ENCODE results near the gene CCDC178. TPM values are rescaled to one million over a fixed set of nuclear protein-coding genes. Genes with fewer than 3 reads are reported as not detected.

Gene CCDC178
- total and polyA plus RNA-seq, 4 donors, result 1.2 to 3.4 (median 1.8) TPM

DNA sequence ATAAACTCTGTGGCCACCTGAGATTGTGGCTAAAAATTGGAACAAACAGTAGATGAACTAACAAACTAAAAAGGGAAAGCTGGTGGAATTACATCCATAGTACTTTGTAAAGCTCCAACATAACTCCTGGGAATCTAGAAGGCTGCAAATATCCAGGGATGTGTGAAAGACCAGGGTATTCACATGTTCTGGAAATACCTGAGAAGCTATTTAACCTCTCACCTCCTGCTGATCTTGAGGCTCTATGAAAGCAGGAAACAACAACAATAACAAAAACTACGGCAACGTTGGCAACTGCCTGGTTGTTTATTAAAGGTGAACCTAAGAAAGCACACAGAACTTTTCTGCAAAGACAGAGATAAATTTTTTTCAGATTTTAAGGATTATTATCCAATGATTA, 171.3 kb downstream of the CCDC178 start:
- no peak overlapping the region for H3K27ac ChIP-seq (ENCODE audit: low read depth, low read length)
- WGBS (ENCODE audit: insufficient coverage), result no CpG with 5 or more reads among the region's 2 CpGs
- DNase-seq (ENCODE audit: low read depth in 4 of 6, low spot score in 6 of 6), result no peak
- no peaks in the 10 kb centered on the region for H3K27me3 ChIP-seq (ENCODE audit: control insufficient read depth, insufficient read depth, low read length)
- H3K9me3 ChIP-seq (ENCODE audit: control insufficient read depth, insufficient read depth, low read length), result no peaks in the 10 kb centered on the region
- H3K36me3 ChIP-seq (ENCODE audit: control insufficient read depth, insufficient read depth, low read length), result no peaks in the 10 kb centered on the region
- H3K4me3 ChIP-seq (ENCODE audit: low read depth, low read length), result no peak overlapping the region
- H3K4me1 ChIP-seq (ENCODE audit: control insufficient read depth, insufficient read depth, low read length), result no peaks in the 10 kb centered on the region

DNA sequence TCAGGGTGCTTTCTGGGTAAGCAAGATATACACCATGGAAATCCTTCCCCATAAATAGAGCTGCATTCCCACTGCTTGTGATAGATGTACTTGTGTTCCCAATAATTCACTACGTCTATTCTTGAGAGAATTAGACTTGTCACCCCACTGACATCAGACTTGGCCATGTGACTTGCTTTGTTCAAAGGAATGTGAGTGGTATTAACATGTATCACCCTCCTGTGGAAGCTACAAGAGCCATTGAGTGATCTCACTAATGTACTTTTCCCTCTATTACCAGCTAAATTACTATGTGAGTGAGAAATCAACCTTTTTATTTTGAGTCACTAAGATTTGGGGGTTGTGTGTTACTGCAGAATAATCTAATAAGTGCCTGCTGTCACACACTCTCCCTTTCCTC, 176.0 kb downstream of the CCDC178 start:
- Histone ChIP-seq H3K27ac (ENCODE audit: low read depth, low read length) (no peak overlapping the region), H3K4me1 (ENCODE audit: control insufficient read depth, insufficient read depth, low read length) (no peaks in the 10 kb centered on the region), H3K36me3 (ENCODE audit: control insufficient read depth, insufficient read depth, low read length) (no peaks in the 10 kb centered on the region), H3K4me3 (ENCODE audit: low read depth, low read length) (no peak overlapping the region), H3K9me3 (ENCODE audit: control insufficient read depth, insufficient read depth, low read length) (no peaks in the 10 kb centered on the region), H3K27me3 (ENCODE audit: control insufficient read depth, insufficient read depth, low read length) (no peaks in the 10 kb centered on the region)
- no CpG with 5 or more reads among the region's 1 CpG for WGBS (ENCODE audit: insufficient coverage)
- peak in 1 of 6 donors; percentile 43 for DNase-seq (ENCODE audit: low read depth in 4 of 6, low spot score in 6 of 6)

DNA sequence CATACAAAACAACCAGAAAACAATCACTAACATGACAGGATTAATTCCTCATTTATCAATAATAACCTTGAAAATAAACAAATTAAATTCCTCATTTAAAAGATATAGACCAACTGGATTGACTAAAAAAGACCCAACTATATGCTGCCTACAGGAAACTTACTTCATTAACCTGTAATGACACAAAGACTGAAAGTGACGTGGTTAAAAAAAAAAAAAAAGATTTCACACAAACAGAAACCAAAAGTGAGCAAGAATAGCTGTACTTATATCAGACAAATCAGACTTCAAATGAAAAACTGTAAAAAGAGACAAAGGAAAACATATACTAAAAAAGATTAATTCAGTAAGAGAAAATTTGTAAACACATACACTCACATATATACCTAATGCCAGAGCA, 201.2 kb downstream of the CCDC178 start:
- H3K27ac ChIP-seq (ENCODE audit: low read depth, low read length), result no peak overlapping the region
- H3K9me3 ChIP-seq (ENCODE audit: control insufficient read depth, insufficient read depth, low read length), result peaks cover 2% of the 10 kb centered on the region
- no peaks in the 10 kb centered on the region for H3K4me1 ChIP-seq (ENCODE audit: control insufficient read depth, insufficient read depth, low read length)
- no peaks in the 10 kb centered on the region for H3K27me3 ChIP-seq (ENCODE audit: control insufficient read depth, insufficient read depth, low read length)
- no CpG with 5 or more reads among the region's 1 CpG for WGBS (ENCODE audit: insufficient coverage)
- H3K4me3 ChIP-seq (ENCODE audit: low read depth, low read length), result no peak overlapping the region
- no peaks in the 10 kb centered on the region for H3K36me3 ChIP-seq (ENCODE audit: control insufficient read depth, insufficient read depth, low read length)
- no peak for DNase-seq (ENCODE audit: low read depth in 4 of 6, low spot score in 6 of 6)

- Histone ChIP-seq H3K27ac (ENCODE audit: low read depth, low read length) (no peak overlapping the region), H3K9me3 (ENCODE audit: control insufficient read depth, insufficient read depth, low read length) (no peaks in the 10 kb centered on the region), H3K36me3 (ENCODE audit: control insufficient read depth, insufficient read depth, low read length) (no peaks in the 10 kb centered on the region), H3K4me1 (ENCODE audit: control insufficient read depth, insufficient read depth, low read length) (no peaks in the 10 kb centered on the region), H3K27me3 (ENCODE audit: control insufficient read depth, insufficient read depth, low read length) (no peaks in the 10 kb centered on the region), H3K4me3 (ENCODE audit: low read depth, low read length) (no peak overlapping the region)
- DNase-seq (ENCODE audit: low read depth in 4 of 6, low spot score in 6 of 6), result no peak
Observed at GRCh38 chr18:33232318-33232626, 208.2 kb downstream of the CCDC178 start.

DNA sequence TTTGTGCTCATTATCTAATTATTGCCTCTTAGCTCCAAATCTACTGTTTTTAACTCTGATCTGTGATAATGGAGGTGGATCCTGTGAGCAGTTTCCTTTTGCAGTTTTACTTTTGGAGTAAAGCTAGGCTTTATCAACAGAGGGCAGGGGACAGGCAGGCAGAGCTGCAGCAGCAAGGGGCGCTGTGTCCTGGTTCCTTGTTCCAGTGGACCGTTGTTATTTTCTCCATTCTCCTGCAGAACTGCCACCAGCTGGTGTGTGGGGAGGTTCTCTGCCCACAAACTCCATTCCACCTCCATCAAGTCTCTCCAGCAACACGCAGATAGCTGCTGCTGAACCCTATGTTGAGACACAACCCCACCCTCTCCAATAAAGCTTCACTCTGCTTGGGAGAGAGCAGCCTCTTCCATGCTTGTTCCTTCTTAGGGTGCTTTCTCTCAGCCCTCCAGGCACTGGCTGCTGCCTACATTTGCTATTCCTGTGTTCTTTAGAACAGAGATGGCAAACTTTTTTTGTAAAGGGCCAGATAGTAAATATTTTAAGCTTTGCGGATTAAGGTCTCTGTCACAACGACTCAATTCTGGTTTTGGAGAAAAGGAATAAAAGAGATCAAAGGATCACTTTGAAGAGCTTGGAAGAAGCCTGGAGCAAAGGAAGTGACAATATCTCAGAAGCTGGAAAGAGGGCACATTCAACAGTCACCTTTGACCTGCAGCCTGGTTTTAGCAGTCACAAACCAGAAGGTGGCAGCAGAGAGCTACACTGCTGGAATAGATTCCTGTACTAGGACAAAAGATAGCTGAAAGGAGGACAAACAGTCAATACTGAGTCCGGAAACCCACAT, 208.8 kb downstream of the CCDC178 start:
- H3K27ac ChIP-seq (ENCODE audit: low read depth, low read length), result no peak overlapping the region
- peak; percentile 54 to 95 (median 81) for DNase-seq (ENCODE audit: low read depth in 4 of 6, low spot score in 6 of 6)

DNA sequence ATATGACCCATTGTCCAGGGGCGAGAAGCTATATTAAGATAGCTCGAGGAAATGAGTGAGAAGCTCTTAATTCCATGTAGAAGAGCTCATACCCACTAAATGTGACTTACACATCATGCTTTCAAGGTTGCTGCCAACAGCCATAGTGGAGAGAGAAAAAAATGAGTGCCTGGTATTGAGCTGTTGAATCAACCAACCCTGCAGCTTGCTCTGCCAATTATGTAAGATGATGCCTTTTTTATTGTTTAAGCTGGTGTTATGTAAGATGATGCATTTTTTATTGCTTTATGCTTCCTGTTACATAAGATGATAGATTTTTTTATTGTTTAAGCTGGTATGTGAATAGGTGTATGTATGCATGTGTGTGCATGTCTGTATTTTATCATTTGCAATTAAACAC, 228.2 kb downstream of the CCDC178 start:
- H3K4me3 ChIP-seq (ENCODE audit: low read depth, low read length), result no peak overlapping the region
- H3K4me1 ChIP-seq (ENCODE audit: control insufficient read depth, insufficient read depth, low read length), result no peaks in the 10 kb centered on the region
- H3K27ac ChIP-seq (ENCODE audit: low read depth, low read length), result no peak overlapping the region
- DNase-seq (ENCODE audit: low read depth in 4 of 6, low spot score in 6 of 6), result no peak
- H3K36me3 ChIP-seq (ENCODE audit: control insufficient read depth, insufficient read depth, low read length), result no peaks in the 10 kb centered on the region
- no peaks in the 10 kb centered on the region for H3K9me3 ChIP-seq (ENCODE audit: control insufficient read depth, insufficient read depth, low read length)
- WGBS (ENCODE audit: insufficient coverage), result no CpG with 5 or more reads among the region's 2 CpGs
- H3K27me3 ChIP-seq (ENCODE audit: control insufficient read depth, insufficient read depth, low read length), result no peaks in the 10 kb centered on the region

More for the DNA sequence above, 208.8 kb downstream of the CCDC178 start:
- Histone ChIP-seq H3K36me3 (ENCODE audit: control insufficient read depth, insufficient read depth, low read length) (no peaks in the 10 kb centered on the region), H3K4me1 (ENCODE audit: control insufficient read depth, insufficient read depth, low read length) (no peaks in the 10 kb centered on the region), H3K27me3 (ENCODE audit: control insufficient read depth, insufficient read depth, low read length) (no peaks in the 10 kb centered on the region), H3K4me3 (ENCODE audit: low read depth, low read length) (no peak overlapping the region), H3K9me3 (ENCODE audit: control insufficient read depth, insufficient read depth, low read length) (no peaks in the 10 kb centered on the region)
- WGBS (ENCODE audit: insufficient coverage), result 39% methylated on average over 2 of the region's 6 CpGs

DNA sequence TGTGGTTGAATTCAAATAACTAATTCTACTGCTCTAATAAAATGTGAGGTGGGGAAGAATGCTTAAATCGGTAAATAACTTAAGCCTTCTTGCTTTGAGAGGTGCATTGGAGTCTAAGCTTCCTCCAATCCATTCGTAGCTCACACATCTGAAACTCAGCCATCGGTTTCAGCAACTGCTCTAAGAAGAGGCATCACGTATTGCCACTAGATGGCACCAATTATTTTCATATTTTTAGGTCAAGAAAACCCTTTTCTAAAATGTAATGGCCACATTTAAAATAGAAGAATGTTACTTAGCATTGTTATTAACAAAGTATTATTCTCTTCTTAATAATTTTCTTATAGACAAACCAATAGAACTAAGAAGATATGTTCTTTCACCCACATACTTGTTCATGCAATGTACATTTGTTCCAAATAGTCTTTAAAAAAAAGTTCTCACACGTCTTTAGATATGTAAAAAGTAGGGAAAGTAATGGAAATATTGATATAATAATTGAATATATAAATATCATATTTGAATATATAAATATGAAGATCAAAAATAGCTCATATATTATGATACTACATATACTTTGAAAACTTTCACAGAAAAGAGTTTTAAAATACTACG, 229.8 kb downstream of the CCDC178 start:
- DNase-seq (ENCODE audit: low read depth in 4 of 6, low spot score in 6 of 6), result peak in 4 of 6 donors; percentile 12 to 92 (median 66)
- Histone ChIP-seq H3K27me3 (ENCODE audit: control insufficient read depth, insufficient read depth, low read length) (no peaks in the 10 kb centered on the region), H3K4me1 (ENCODE audit: control insufficient read depth, insufficient read depth, low read length) (no peaks in the 10 kb centered on the region), H3K36me3 (ENCODE audit: control insufficient read depth, insufficient read depth, low read length) (no peaks in the 10 kb centered on the region), H3K4me3 (ENCODE audit: low read depth, low read length) (no peak overlapping the region), H3K9me3 (ENCODE audit: control insufficient read depth, insufficient read depth, low read length) (no peaks in the 10 kb centered on the region), H3K27ac (ENCODE audit: low read depth, low read length) (no peak overlapping the region)
- WGBS (ENCODE audit: insufficient coverage), result no CpG with 5 or more reads among the region's 6 CpGs

DNA sequence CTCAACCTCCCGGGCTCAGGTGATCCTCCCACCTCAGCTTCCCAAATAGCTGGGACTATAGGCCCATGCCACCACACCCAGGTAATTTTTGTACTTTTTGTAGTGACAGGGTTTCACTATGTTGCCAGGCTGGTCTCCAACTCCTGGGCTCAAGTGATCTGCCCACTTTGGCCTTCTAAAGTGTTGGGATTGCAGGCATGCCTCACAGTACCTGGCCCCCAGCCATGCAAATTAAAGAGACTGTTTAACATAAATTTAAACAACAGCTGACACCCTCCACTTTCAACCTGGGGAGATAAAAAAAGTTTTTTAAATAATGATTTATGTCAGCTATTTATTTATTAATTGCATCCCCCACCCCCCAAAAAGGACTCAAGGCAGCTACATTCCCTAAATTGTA, 234.7 kb downstream of the CCDC178 start:
- WGBS (ENCODE audit: insufficient coverage), result no CpG with 5 or more reads among the region's 1 CpG
- H3K27ac ChIP-seq (ENCODE audit: low read depth, low read length), result no peak overlapping the region
- no peaks in the 10 kb centered on the region for H3K27me3 ChIP-seq (ENCODE audit: control insufficient read depth, insufficient read depth, low read length)
- DNase-seq (ENCODE audit: low read depth in 4 of 6, low spot score in 6 of 6), result no peak
- no peak overlapping the region for H3K4me3 ChIP-seq (ENCODE audit: low read depth, low read length)
- H3K36me3 ChIP-seq (ENCODE audit: control insufficient read depth, insufficient read depth, low read length), result no peaks in the 10 kb centered on the region
- no peaks in the 10 kb centered on the region for H3K9me3 ChIP-seq (ENCODE audit: control insufficient read depth, insufficient read depth, low read length)
- H3K4me1 ChIP-seq (ENCODE audit: control insufficient read depth, insufficient read depth, low read length), result no peaks in the 10 kb centered on the region

- 14% methylated on average over 4 of the region's 8 CpGs for WGBS (ENCODE audit: insufficient coverage)
- H3K36me3 ChIP-seq (ENCODE audit: control insufficient read depth, insufficient read depth, low read length), result no peaks in the 10 kb centered on the region
- H3K27me3 ChIP-seq (ENCODE audit: control insufficient read depth, insufficient read depth, low read length), result no peaks in the 10 kb centered on the region
- H3K27ac ChIP-seq (ENCODE audit: low read depth, low read length), result no peak overlapping the region
- no peaks in the 10 kb centered on the region for H3K4me1 ChIP-seq (ENCODE audit: control insufficient read depth, insufficient read depth, low read length)
- DNase-seq (ENCODE audit: low read depth in 4 of 6, low spot score in 6 of 6), result peak; percentile 26 to 87 (median 44)
- H3K4me3 ChIP-seq (ENCODE audit: low read depth, low read length), result peak overlapping the region; percentile 24
- H3K9me3 ChIP-seq (ENCODE audit: control insufficient read depth, insufficient read depth, low read length), result no peaks in the 10 kb centered on the region
Observed at GRCh38 chr18:33201509-33201926, 239.0 kb downstream of the CCDC178 start.

DNA sequence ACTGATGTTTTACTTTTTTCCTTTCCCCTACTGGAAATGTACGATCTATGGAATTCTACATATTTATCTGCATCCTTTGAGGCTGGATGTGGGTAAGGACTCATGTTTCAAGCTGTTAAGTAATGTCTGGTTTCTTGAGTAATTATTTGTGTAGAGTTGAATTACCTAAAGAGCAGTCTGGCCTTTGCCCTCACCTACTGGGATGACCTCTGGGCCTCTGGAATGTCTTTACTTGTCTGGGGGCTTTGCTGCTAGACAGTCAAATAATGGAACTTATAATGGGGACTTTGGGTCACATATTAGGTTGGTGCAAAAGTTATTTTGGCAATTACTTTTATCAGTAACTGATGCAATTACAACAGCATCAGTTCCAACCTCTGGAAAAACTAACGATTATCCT, 244.7 kb downstream of the CCDC178 start:
- H3K36me3 ChIP-seq (ENCODE audit: control insufficient read depth, insufficient read depth, low read length), result no peaks in the 10 kb centered on the region

More for the DNA sequence above, 244.7 kb downstream of the CCDC178 start:
- Histone ChIP-seq H3K27ac (ENCODE audit: low read depth, low read length) (no peak overlapping the region), H3K27me3 (ENCODE audit: control insufficient read depth, insufficient read depth, low read length) (no peaks in the 10 kb centered on the region), H3K4me1 (ENCODE audit: control insufficient read depth, insufficient read depth, low read length) (no peaks in the 10 kb centered on the region), H3K4me3 (ENCODE audit: low read depth, low read length) (no peak overlapping the region), H3K9me3 (ENCODE audit: control insufficient read depth, insufficient read depth, low read length) (no peaks in the 10 kb centered on the region)
- no CpG with 5 or more reads among the region's 2 CpGs for WGBS (ENCODE audit: insufficient coverage)
- DNase-seq (ENCODE audit: low read depth in 4 of 6, low spot score in 6 of 6), result no peak

Measured in spinal cord (tissue), 10 donors.